ENCODE measurements around the gene FBXO40. TPM values are rescaled to one million over a fixed set of nuclear protein-coding genes. Genes with fewer than 3 reads are reported as not detected.

The FBXO40 gene
- under 0.01 TPM in 1 of 2 replicates, not detected in the other for total RNA-seq (2012; rRNA removed)

DNA sequence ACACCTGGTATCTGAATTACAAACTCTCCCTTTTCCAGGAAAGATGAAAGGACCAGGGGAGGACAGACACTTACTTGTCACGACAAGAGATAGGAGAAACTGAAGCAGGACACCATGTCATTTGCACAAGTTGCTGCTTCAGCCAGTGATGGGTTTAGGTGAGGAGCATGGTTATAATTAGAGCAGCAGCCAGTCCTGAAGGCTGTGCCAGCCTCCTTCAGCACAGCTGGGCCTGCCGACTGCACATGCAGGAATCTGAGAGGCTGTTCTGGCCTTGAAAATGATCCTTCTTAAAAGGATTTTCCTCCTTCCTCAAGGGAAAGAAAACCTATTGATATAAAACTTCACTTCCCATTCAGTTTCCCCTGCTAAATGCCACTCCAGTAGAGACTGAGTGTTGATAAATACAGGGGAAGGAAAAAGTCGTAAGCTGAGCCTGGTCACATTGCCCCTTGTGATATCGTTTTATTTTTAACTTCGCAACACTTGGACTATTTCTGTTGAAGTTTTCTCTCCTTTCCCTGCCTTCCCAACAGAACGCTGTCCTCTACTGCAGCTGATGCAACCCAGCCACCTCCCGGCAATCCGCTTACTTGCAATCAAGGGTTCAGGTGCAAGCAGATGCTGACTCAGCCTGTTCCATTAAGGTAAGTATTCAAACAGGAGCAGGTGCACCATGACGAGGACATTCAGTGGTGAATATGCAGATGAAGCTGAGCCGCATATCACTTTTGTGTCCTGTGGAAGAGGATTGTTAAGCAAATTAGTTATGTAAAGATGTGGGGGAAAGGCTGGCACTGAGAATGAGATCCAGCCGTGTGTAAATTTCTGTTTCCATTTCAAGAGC lies at the start of gene FBXO40:
TSS of gene FBXO40 (plus strand) at position 524 of the 847 bp plus-strand sequence. CDS start 27,197 bp downstream, outside the sequence.
- no peaks in the 10 kb centered on the region for H3K4me1 ChIP-seq (ENCODE audit: control insufficient read depth, insufficient read depth, low read length)
- H3K4me2 ChIP-seq (ENCODE audit: low read length): no peak within 1 kb of the TSS
- H3K27me3 ChIP-seq (ENCODE audit: control insufficient read depth, insufficient read depth, low read length): peaks cover 26% of the 10 kb centered on the region
- no peaks in the 10 kb centered on the region for H3K36me3 ChIP-seq (ENCODE audit: insufficient read depth, low read length)
- no peak within 1 kb of the TSS for H3K9ac ChIP-seq (ENCODE audit: low read depth, low read length)
- no peaks in the 10 kb centered on the region for H3K9me3 ChIP-seq (replicated peaks; ENCODE audit: low read length)
- no peak within 1 kb of the TSS for H3K4me3 ChIP-seq (ENCODE audit: low read length)

GRCh38 chr3:121545049-121545573 lies 48.1 kb upstream of the FBXO40 start:
- Histone ChIP-seq H3K4me2 (ENCODE audit: low read length) (peak overlapping the region; percentile 93), H3K4me3 (ENCODE audit: low read length) (peak overlapping the region; percentile 81), H3K9ac (ENCODE audit: low read depth, low read length) (peak overlapping the region; percentile 82), H3K36me3 (ENCODE audit: insufficient read depth, low read length) (no peaks in the 10 kb centered on the region), H3K27me3 (ENCODE audit: control insufficient read depth, insufficient read depth, low read length) (no peaks in the 10 kb centered on the region), H3K4me1 (ENCODE audit: control insufficient read depth, insufficient read depth, low read length) (no peaks in the 10 kb centered on the region), H3K9me3 (replicated peaks; ENCODE audit: low read length) (no peaks in the 10 kb centered on the region)

- Histone ChIP-seq H3K9ac (ENCODE audit: low read depth, low read length) (peak within 1 kb of the TSS; percentile 82), H3K4me1 (ENCODE audit: control insufficient read depth, insufficient read depth, low read length) (no peaks in the 10 kb centered on the region), H3K9me3 (replicated peaks; ENCODE audit: low read length) (no peaks in the 10 kb centered on the region), H3K27me3 (ENCODE audit: control insufficient read depth, insufficient read depth, low read length) (no peaks in the 10 kb centered on the region), H3K4me3 (ENCODE audit: low read length) (peak within 1 kb of the TSS; percentile 81), H3K4me2 (ENCODE audit: low read length) (peak within 1 kb of the TSS; percentile 93), H3K36me3 (ENCODE audit: insufficient read depth, low read length) (no peaks in the 10 kb centered on the region)
These were observed 47.4 kb upstream of the FBXO40 start, which contains the start of gene POLQ for GRCh38 chr3:121545574-121546455. POLQ (minus strand) TSS chr3:121545988; CDS start chr3:121545877, 111 bp downstream.

DNA sequence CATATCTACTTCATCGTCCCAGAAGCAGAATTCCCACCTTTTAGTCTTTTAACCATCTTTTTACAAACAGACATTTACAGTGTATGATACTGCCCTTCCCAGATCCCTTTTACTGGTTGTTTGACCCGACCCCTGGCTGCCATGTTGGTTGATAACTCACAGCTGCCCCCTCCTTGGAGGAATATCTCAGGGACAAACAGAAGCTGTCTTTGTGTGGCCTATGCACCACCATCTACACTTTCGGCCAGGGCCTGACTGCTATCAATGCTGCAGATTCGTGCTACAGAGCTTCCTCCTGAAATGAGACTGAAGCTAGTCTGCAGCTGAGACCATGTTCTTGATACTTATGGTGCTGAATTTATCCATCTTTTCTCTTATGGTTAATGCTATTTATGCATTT lies 40.8 kb upstream of the FBXO40 start:
- Histone ChIP-seq H3K4me3 (ENCODE audit: low read length) (peak overlapping the region; percentile 26), H3K9ac (ENCODE audit: low read depth, low read length) (peak overlapping the region; percentile 35), H3K36me3 (ENCODE audit: insufficient read depth, low read length) (no peaks in the 10 kb centered on the region), H3K27me3 (ENCODE audit: control insufficient read depth, insufficient read depth, low read length) (peaks cover under 1% of the 10 kb centered on the region), H3K4me2 (ENCODE audit: low read length) (peak overlapping the region; percentile 72), H3K4me1 (ENCODE audit: control insufficient read depth, insufficient read depth, low read length) (no peaks in the 10 kb centered on the region), H3K9me3 (replicated peaks; ENCODE audit: low read length) (no peaks in the 10 kb centered on the region)

DNA sequence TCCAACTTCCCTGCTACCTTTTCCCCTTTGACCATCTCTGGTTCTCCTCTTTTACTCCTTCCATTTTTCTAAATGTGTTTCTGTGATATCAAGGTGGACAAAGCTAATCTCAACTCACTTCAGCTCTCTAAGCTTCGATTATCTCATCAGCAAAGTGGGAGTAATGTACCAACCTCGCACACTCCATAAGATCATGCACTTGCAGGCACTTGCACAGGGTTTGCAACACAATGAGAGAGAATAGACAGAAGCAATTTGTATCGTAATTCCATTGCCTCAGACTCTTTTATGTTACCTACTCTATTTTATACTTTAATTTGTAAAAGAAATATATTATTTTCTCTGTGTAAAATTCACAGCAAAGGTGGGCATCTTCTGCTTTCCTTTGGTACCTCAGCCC lies 40.4 kb upstream of the FBXO40 start:
- Histone ChIP-seq H3K4me3 (ENCODE audit: low read length) (no peak overlapping the region), H3K9ac (ENCODE audit: low read depth, low read length) (no peak overlapping the region), H3K27me3 (ENCODE audit: control insufficient read depth, insufficient read depth, low read length) (peaks cover 2% of the 10 kb centered on the region), H3K36me3 (ENCODE audit: insufficient read depth, low read length) (no peaks in the 10 kb centered on the region), H3K4me1 (ENCODE audit: control insufficient read depth, insufficient read depth, low read length) (no peaks in the 10 kb centered on the region), H3K4me2 (ENCODE audit: low read length) (no peak overlapping the region), H3K9me3 (replicated peaks; ENCODE audit: low read length) (no peaks in the 10 kb centered on the region)

- no peak overlapping the region for H3K4me3 ChIP-seq (ENCODE audit: low read length)
- no peak overlapping the region for H3K9ac ChIP-seq (ENCODE audit: low read depth, low read length)
- H3K4me2 ChIP-seq (ENCODE audit: low read length): no peak overlapping the region
- peaks cover 5% of the 10 kb centered on the region for H3K27me3 ChIP-seq (ENCODE audit: control insufficient read depth, insufficient read depth, low read length)
- no peaks in the 10 kb centered on the region for H3K36me3 ChIP-seq (ENCODE audit: insufficient read depth, low read length)
- H3K4me1 ChIP-seq (ENCODE audit: control insufficient read depth, insufficient read depth, low read length): no peaks in the 10 kb centered on the region
- no peaks in the 10 kb centered on the region for H3K9me3 ChIP-seq (replicated peaks; ENCODE audit: low read length)
These were observed 35.7 kb upstream of the FBXO40 start for GRCh38 chr3:121557426-121557934.

DNA sequence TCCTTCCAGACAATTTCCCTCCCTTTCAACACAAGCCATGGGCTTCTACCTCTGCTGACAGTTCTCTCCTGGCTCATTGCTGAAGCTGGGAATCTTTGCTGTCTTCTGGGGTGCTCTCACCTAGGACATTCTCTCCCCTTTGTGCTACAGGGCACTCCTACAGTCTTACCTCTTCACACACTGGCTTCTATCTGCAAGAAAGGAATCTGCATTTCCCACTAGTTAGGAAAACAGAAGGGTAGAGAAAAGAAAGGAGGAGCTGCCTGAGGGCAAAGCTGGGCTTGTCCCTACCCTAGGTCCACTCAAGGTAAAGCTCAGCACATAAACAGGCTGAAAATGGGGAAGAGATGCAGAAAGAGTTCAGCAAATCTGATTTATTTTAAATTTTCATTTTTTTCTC lies 31.0 kb upstream of the FBXO40 start:
- no peaks in the 10 kb centered on the region for H3K4me1 ChIP-seq (ENCODE audit: control insufficient read depth, insufficient read depth, low read length)
- no peaks in the 10 kb centered on the region for H3K36me3 ChIP-seq (ENCODE audit: insufficient read depth, low read length)
- H3K4me2 ChIP-seq (ENCODE audit: low read length): no peak overlapping the region
- no peak overlapping the region for H3K9ac ChIP-seq (ENCODE audit: low read depth, low read length)
- no peak overlapping the region for H3K4me3 ChIP-seq (ENCODE audit: low read length)
- H3K9me3 ChIP-seq (replicated peaks; ENCODE audit: low read length): no peaks in the 10 kb centered on the region
- peaks cover 5% of the 10 kb centered on the region for H3K27me3 ChIP-seq (ENCODE audit: control insufficient read depth, insufficient read depth, low read length)

DNA sequence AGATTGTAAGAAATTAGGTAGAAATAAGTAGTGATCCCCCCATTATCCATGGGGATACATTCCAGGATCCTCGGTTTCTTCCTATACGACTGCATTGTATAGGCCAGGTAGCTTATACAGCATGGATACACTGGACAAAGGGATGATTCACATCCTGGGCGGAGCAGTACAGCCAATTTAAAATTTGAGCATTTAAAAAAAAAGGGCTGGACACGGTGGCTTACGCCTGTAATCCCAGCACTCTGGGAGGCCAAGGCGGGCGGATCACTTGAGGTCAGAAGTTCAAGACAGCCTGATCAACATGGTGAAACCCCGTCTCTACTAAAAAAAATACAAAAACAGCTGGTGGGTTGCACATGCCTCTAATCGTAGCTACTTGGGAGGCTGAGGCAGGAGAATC lies 26.4 kb upstream of the FBXO40 start:
- Histone ChIP-seq H3K9me3 (replicated peaks; ENCODE audit: low read length) (no peaks in the 10 kb centered on the region), H3K4me1 (ENCODE audit: control insufficient read depth, insufficient read depth, low read length) (no peaks in the 10 kb centered on the region), H3K4me2 (ENCODE audit: low read length) (no peak overlapping the region), H3K9ac (ENCODE audit: low read depth, low read length) (no peak overlapping the region), H3K27me3 (ENCODE audit: control insufficient read depth, insufficient read depth, low read length) (no peaks in the 10 kb centered on the region), H3K36me3 (ENCODE audit: insufficient read depth, low read length) (no peaks in the 10 kb centered on the region), H3K4me3 (ENCODE audit: low read length) (no peak overlapping the region)

DNA sequence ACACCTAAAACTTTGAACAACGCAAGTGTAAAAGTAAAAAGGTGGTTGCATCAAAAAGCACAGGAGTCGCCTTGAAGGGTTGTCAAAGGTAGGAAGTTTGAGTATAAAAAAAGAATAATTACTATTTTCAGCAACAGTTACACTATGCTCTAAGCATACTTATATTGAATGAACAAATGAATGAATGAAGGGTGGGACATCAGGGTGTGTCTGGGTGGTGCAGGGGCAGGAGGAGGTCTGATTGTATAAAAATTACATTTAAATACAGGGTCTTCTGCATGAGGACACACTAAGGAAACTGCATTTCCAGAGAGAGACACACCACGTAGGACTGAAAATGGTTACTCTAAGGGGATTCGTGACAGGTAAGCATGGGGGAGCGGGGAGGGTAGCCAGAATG lies 25.5 kb upstream of the FBXO40 start, which contains the start of gene ARGFX:
TSS of gene ARGFX (plus strand) at position 301 of the 400 bp plus-strand sequence. CDS start 2,765 bp downstream, outside the sequence.
- H3K4me3 ChIP-seq (ENCODE audit: low read length): no peak within 1 kb of the TSS
- H3K4me1 ChIP-seq (ENCODE audit: control insufficient read depth, insufficient read depth, low read length): no peaks in the 10 kb centered on the region
- no peak within 1 kb of the TSS for H3K4me2 ChIP-seq (ENCODE audit: low read length)
- H3K9me3 ChIP-seq (replicated peaks; ENCODE audit: low read length): no peaks in the 10 kb centered on the region
- no peak within 1 kb of the TSS for H3K9ac ChIP-seq (ENCODE audit: low read depth, low read length)
- H3K36me3 ChIP-seq (ENCODE audit: insufficient read depth, low read length): no peaks in the 10 kb centered on the region
- H3K27me3 ChIP-seq (ENCODE audit: control insufficient read depth, insufficient read depth, low read length): no peaks in the 10 kb centered on the region

- no peaks in the 10 kb centered on the region for H3K36me3 ChIP-seq (ENCODE audit: insufficient read depth, low read length)
- no peaks in the 10 kb centered on the region for H3K4me1 ChIP-seq (ENCODE audit: control insufficient read depth, insufficient read depth, low read length)
- H3K9me3 ChIP-seq (replicated peaks; ENCODE audit: low read length): no peaks in the 10 kb centered on the region
- no peak overlapping the region for H3K4me3 ChIP-seq (ENCODE audit: low read length)
- H3K27me3 ChIP-seq (ENCODE audit: control insufficient read depth, insufficient read depth, low read length): no peaks in the 10 kb centered on the region
- no peak overlapping the region for H3K9ac ChIP-seq (ENCODE audit: low read depth, low read length)
- no peak overlapping the region for H3K4me2 ChIP-seq (ENCODE audit: low read length)
These were observed 18.7 kb upstream of the FBXO40 start for GRCh38 chr3:121574449-121574848.

- H3K4me2 ChIP-seq (ENCODE audit: low read length): no peak overlapping the region
- no peaks in the 10 kb centered on the region for H3K36me3 ChIP-seq (ENCODE audit: insufficient read depth, low read length)
- H3K9me3 ChIP-seq (replicated peaks; ENCODE audit: low read length): no peaks in the 10 kb centered on the region
These were observed 11.5 kb upstream of the FBXO40 start for GRCh38 chr3:121581691-121582090.

More at GRCh38 chr3:121581691-121582090, 11.5 kb upstream of the FBXO40 start:
- Histone ChIP-seq H3K4me1 (ENCODE audit: control insufficient read depth, insufficient read depth, low read length) (no peaks in the 10 kb centered on the region), H3K4me3 (ENCODE audit: low read length) (no peak overlapping the region), H3K9ac (ENCODE audit: low read depth, low read length) (no peak overlapping the region), H3K27me3 (ENCODE audit: control insufficient read depth, insufficient read depth, low read length) (peaks cover 12% of the 10 kb centered on the region)

Measured in skeletal muscle satellite cell (primary cell).